GM21786 (cell line): Measurements from ENCODE around the gene SCGB1C2.
"Not testable (repeated sequence)": the region's sequence is repeated elsewhere in the genome, so short reads cannot be mapped to it uniquely, and the experiment has no call there.

ENCODE experiments used
- ATAC-seq: cut with Tn5 transposase; IDR thresholded peaks from one replicate; pipeline ENCODE4 v1.9.1; 2021; ENCODE audit not compliant: unreplicated experiment

SCGB1C2 gene

GRCh38 chr17:137166-137807, at the start of gene SCGB1C2:
TSS of gene SCGB1C2 (plus strand) at chr17:137569. CDS start at chr17:137591, 22 bp downstream.
- not testable (repeated sequence) for ATAC-seq

- not testable (repeated sequence) for ATAC-seq
These were observed 24.3 kb upstream of the SCGB1C2 start for GRCh38 chr17:113111-113510.

GRCh38 chr17:118339-118917, 18.9 kb upstream of the SCGB1C2 start:
- not testable (repeated sequence) for ATAC-seq

GRCh38 chr17:133932-134331, 3.4 kb upstream of the SCGB1C2 start:
- not testable (repeated sequence) for ATAC-seq

- ATAC-seq, result peak; percentile 69
These were observed 3.0 kb upstream of the SCGB1C2 start for GRCh38 chr17:134332-134785.

GRCh38 chr17:135022-135421, 2.3 kb upstream of the SCGB1C2 start:
- ATAC-seq, result not testable (repeated sequence)

GRCh38 chr17:135895-136294, 1.5 kb upstream of the SCGB1C2 start:
- not testable (repeated sequence) for ATAC-seq

GRCh38 chr17:136531-136930, 838 bp upstream of the SCGB1C2 start:
- ATAC-seq, result peak; percentile 64

- not testable (repeated sequence) for ATAC-seq
These were observed 2.2 kb downstream of the SCGB1C2 start for GRCh38 chr17:139401-140205.

GRCh38 chr17:142102-142661, 4.8 kb downstream of the SCGB1C2 start:
- no peak for ATAC-seq

GRCh38 chr17:142876-143784, 5.8 kb downstream of the SCGB1C2 start:
- no peak for ATAC-seq

- ATAC-seq, result no peak
These were observed 6.5 kb downstream of the SCGB1C2 start for GRCh38 chr17:143785-144281.

- no peak for ATAC-seq
These were observed 7.7 kb downstream of the SCGB1C2 start for GRCh38 chr17:144936-145670.

GRCh38 chr17:145671-146541, 8.5 kb downstream of the SCGB1C2 start:
- ATAC-seq, result no peak

GRCh38 chr17:146546-146945, 9.2 kb downstream of the SCGB1C2 start:
- no peak for ATAC-seq

- ATAC-seq, result no peak
These were observed 9.8 kb downstream of the SCGB1C2 start for GRCh38 chr17:146983-147761.

GRCh38 chr17:147796-148740, 10.7 kb downstream of the SCGB1C2 start:
- ATAC-seq, result no peak
